Measurements from ENCODE around the gene CIB4. TPM values are rescaled to one million over a fixed set of nuclear protein-coding genes. Genes with fewer than 3 reads are reported as not detected.

Gene CIB4
- total and polyA plus RNA-seq, 2 of the 13 experiments (the other 11 are each of a cell fraction or from before 2014, with no cell fraction given), result not detected

DNA sequence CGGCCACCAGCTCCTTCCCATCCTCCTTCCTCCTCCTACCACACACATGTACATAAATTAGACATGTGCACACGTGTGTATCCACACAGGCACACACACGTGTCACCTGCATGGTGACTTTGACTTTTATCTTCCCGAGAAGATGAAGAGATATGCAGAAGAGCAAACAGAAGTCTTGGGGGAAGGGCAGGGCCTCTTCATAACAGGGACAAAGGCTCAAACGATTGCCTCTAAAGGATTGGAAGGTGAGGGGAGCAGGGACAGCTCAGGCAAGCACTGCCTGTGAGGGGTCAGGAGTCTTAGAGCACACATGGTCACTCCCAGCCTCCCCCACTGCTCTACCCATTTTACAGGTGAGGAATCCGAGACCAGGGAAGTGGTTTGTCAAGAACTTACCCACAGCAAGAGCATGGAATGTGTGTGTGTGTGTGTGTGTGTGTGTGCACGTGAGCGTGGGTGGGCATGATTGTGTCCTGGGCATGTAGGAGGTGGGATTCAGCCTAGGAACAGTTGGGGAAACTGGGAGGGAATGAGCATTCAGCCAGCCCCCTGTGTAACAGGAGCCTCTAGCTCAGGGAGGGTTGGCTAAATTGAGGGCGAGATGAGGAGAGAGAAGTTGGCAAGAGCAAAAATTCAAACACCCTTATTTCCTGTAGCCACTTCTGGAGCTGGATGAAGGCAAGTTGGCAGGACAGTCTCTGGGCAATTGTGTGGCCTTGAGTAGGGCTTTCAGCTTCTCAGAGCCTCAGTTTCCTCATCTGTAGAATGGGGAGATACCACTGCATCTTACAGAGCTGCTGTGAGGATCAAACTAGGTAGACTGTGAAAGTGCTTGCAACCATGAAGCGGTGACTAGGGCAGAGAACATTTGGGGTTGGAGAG lies 24.2 kb downstream of the CIB4 start:
- H3K4me1 ChIP-seq (ENCODE audit: insufficient read depth, low read length), result peaks cover 10% of the 10 kb centered on the region; the same call in 1 of the 2 replicates
- no peak overlapping the region for H3K9ac ChIP-seq (ENCODE audit: insufficient read depth, low read depth, low read length)
- no peak overlapping the region for H3K27ac ChIP-seq (ENCODE audit: extremely low read length, insufficient read depth, low read length)
- no peak overlapping the region for H2AFZ ChIP-seq (ENCODE audit: low read length)
- no peaks in the 10 kb centered on the region for H3K36me3 ChIP-seq (replicated peaks in 1 of 2; ENCODE audit: control insufficient read depth in 1 of 2, insufficient read depth in 2 of 2, low read length in 2 of 2)
- 30% methylated on average over 10 of the region's 10 CpGs for WGBS (ENCODE audit: low lambda C conversion rate)
- no peaks in the 10 kb centered on the region for H3K79me2 ChIP-seq (ENCODE audit: insufficient read depth, low read length)
- DNase-seq (ENCODE audit: low spot score), result no peak
- TF ChIP-seq ETV5 (CRISPR knock-in tag; IDR thresholded peaks at IDR 0.05; ENCODE audit: borderline replicate concordance), result no peak
- no peak for TF ChIP-seq HOXA9 (CRISPR knock-in tag; IDR thresholded peaks at IDR 0.05; ENCODE audit: borderline replicate concordance)
- TF ChIP-seq, protein P1, sequence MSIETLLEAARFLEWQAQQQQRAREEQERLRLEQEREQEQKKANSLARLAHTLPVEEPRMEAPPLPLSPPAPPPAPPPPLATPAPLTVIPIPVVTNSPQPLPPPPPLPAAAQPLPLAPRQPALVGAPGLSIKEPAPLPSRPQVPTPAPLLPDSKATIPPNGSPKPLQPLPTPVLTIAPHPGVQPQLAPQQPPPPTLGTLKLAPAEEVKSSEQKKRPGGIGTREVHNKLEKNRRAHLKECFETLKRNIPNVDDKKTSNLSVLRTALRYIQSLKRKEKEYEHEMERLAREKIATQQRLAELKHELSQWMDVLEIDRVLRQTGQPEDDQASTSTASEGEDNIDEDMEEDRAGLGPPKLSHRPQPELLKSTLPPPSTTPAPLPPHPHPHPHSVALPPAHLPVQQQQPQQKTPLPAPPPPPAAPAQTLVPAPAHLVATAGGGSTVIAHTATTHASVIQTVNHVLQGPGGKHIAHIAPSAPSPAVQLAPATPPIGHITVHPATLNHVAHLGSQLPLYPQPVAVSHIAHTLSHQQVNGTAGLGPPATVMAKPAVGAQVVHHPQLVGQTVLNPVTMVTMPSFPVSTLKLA (IDR thresholded peaks at IDR 0.05), result peak; percentile 91
- no peak for TF ChIP-seq DMAP1 (CRISPR knock-in tag; IDR thresholded peaks at IDR 0.05)
- no peak for TF ChIP-seq ZNF17 (CRISPR knock-in tag; IDR thresholded peaks at IDR 0.05)
- TF ChIP-seq ZNF629 (CRISPR knock-in tag; conservative IDR thresholded peaks at IDR 0.05), result peak; percentile 61; the same call in 1 of the 2 replicates
- BruUV-seq (replicated peaks), result no TSS peak
- no peaks in the 10 kb centered on the region for H3K9me3 ChIP-seq (ENCODE audit: low read length)
- ChIA-PET POLR2A (no interaction called here), CTCF (ENCODE audit: low intra/inter-chr PET ratio, low total read pairs) (no interaction called here)
- no peak overlapping the region for H3K4me3 ChIP-seq (replicated peaks in 1 of 3; ENCODE audit: insufficient read depth in 1 of 3, low read depth in 2 of 3, low read length in 3 of 3)
- no peaks in the 10 kb centered on the region for H4K20me1 ChIP-seq (ENCODE audit: insufficient read depth, low read length)
- FAIRE-seq, result no peak
- peaks cover 2 to 89% of the 10 kb centered on the region in 2 experiments for H3K27me3 ChIP-seq (ENCODE audit: control insufficient read depth in 1 of 2, insufficient read depth in 2 of 2, low read length in 2 of 2)
- no peak for ATAC-seq
- H3K4me2 ChIP-seq (ENCODE audit: low read depth, low read length), result no peak overlapping the region
- in situ Hi-C loops (cut with HindIII; ENCODE audit: extremely low pct_ligation_motif_present, low pct_unique_long_range_greater_than_20kb) (no loop called here), intact Hi-C loops (cut with micrococcal nuclease; ENCODE audit: unreplicated experiment) (no loop called here)

Data from HepG2 (cell line).